Measurements from ENCODE around the gene RPL35. TPM values are rescaled to one million over a fixed set of nuclear protein-coding genes. Genes with fewer than 3 reads are reported as not detected.

Gene RPL35
- total and polyA plus RNA-seq, 3 donors from 2014 or later, result 902 to 1,286 (median 1,119) TPM

DNA sequence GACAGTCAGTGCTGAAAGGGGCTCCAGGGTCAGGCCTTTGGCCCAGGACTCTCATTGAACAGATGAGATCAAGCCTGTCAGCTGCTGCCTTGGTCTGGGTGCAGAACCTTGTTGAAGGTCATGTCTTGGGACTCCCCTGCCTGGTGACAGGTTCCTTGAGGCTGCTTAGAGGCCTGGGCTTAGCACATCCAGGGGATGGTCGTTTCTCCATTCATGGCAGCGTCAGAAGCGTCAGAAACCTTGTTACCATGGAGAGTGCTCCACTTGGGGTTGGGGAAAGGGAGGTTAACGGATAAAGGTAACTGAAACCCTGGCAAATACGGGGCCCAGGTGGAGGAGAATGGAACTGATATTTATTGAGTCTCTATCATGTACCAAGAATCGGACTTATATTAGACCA is 9.0 kb upstream of the RPL35 start:
- H3K4me3 ChIP-seq, result peak overlapping the region; percentile 87 to 99
- peak overlapping the region; percentile 88 to 90 for H3K27ac ChIP-seq
- intact Hi-C loops (cut with DNase I; ENCODE audit: low total_unique reads), result no loop called here
- TF ChIP-seq, protein P1, sequence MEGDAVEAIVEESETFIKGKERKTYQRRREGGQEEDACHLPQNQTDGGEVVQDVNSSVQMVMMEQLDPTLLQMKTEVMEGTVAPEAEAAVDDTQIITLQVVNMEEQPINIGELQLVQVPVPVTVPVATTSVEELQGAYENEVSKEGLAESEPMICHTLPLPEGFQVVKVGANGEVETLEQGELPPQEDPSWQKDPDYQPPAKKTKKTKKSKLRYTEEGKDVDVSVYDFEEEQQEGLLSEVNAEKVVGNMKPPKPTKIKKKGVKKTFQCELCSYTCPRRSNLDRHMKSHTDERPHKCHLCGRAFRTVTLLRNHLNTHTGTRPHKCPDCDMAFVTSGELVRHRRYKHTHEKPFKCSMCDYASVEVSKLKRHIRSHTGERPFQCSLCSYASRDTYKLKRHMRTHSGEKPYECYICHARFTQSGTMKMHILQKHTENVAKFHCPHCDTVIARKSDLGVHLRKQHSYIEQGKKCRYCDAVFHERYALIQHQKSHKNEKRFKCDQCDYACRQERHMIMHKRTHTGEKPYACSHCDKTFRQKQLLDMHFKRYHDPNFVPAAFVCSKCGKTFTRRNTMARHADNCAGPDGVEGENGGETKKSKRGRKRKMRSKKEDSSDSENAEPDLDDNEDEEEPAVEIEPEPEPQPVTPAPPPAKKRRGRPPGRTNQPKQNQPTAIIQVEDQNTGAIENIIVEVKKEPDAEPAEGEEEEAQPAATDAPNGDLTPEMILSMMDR (IDR thresholded peaks at IDR 0.05), result no peak
- TF ChIP-seq POLR2A (IDR thresholded peaks at IDR 0.05), result no peak
- no peaks in the 10 kb centered on the region for H3K36me3 ChIP-seq (ENCODE audit: low read depth, missing control alignments)
- no peaks in the 10 kb centered on the region for H3K27me3 ChIP-seq
- H3K4me1 ChIP-seq, result peaks cover 54% of the 10 kb centered on the region
- H3K9me3 ChIP-seq, result no peaks in the 10 kb centered on the region
- WGBS, 2 donors, result 35 to 49% methylated on average over 6 of the region's 6 CpGs
- DNase-seq, result no peak

DNA sequence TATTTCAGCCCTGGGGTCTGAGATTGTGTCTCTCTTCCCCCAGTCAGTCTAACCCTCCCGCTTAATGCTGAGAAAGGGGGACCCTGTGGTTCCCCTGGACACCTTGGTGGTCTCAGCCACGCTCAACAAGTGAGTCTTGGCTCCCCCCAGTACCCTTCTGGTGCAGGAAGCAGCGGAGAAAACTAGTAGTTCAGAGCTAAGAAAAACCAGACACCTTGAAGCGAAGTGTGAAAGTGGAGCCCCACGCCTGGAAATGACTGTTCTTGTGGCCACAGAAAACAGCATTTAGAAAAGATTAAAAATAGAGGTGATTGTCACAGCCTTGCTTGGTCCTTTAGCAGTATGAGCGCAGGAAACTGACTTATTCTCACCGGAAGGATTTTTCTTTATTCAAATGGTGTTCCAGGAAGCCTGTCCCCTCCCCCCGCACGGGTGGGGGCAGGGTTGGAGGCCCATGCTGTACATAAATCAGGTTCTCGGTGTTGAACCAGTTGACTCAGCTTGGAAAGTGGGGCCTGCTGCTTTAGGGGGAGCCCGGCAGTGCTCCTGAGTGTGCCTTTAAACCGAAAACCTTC is 8.3 kb upstream of the RPL35 start:
- TF ChIP-seq, protein P1 (IDR thresholded peaks at IDR 0.05), result no peak
- no peak for TF ChIP-seq POLR2A (IDR thresholded peaks at IDR 0.05)
- no peaks in the 10 kb centered on the region for H3K36me3 ChIP-seq (ENCODE audit: low read depth, missing control alignments)
- WGBS, 2 donors, result 4 to 5% methylated on average over 12 of the region's 12 CpGs
- H3K4me1 ChIP-seq, result peaks cover 50% of the 10 kb centered on the region
- no peaks in the 10 kb centered on the region for H3K27me3 ChIP-seq
- intact Hi-C loops (cut with DNase I; ENCODE audit: low total_unique reads), result loop anchor here (10.0 kb wide), 1 partner anchor 375 kb away; the partner anchor contains the start of gene HSPA5
- peak overlapping the region; percentile 87 to 99 for H3K4me3 ChIP-seq
- H3K9me3 ChIP-seq, result no peaks in the 10 kb centered on the region
- DNase-seq, result peak; percentile 62
- peak overlapping the region; percentile 88 to 90 for H3K27ac ChIP-seq

DNA sequence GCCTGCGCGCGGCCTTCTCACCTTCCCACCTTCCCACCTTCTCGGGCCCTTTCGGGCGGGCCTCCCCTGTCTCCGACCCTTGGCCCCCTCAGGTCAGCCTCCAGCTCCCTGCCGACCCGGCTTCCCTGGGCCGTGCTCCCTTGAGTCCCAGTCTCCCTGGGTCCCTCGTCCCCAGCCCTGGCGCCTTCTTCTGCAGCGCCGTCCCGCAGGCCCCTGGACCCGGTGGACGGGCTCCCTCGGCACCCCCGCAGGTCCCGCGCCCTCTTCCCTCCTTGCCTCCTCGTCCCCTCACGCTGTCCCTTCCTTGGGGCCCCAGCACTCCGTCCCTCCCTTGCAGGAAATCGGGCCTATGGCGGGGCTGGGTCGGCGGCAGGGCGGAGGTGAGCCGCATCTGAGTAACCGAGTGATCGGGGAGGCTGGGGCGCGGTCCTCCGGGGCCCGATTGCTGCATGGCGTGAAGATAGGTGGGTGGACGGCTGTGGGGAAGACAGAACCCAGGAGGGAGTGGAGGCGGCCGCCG is 7.8 kb upstream of the RPL35 start:
- no peak for DNase-seq
- intact Hi-C loops (cut with DNase I; ENCODE audit: low total_unique reads), result loop anchor here (10.0 kb wide), 1 partner anchor 375 kb away; the partner anchor contains the start of gene HSPA5
- Histone ChIP-seq H3K4me3 (peak overlapping the region; percentile 87 to 99), H3K36me3 (ENCODE audit: low read depth, missing control alignments) (no peaks in the 10 kb centered on the region), H3K9me3 (no peaks in the 10 kb centered on the region), H3K4me1 (peaks cover 45% of the 10 kb centered on the region), H3K27ac (peak overlapping the region; percentile 88 to 90), H3K27me3 (no peaks in the 10 kb centered on the region)
- WGBS, 2 donors, result 0% methylated on average over 9 to 38 of the region's 41 CpGs
- no peak for TF ChIP-seq POLR2A (IDR thresholded peaks at IDR 0.05)
- TF ChIP-seq, protein P1 (IDR thresholded peaks at IDR 0.05), result no peak

DNA sequence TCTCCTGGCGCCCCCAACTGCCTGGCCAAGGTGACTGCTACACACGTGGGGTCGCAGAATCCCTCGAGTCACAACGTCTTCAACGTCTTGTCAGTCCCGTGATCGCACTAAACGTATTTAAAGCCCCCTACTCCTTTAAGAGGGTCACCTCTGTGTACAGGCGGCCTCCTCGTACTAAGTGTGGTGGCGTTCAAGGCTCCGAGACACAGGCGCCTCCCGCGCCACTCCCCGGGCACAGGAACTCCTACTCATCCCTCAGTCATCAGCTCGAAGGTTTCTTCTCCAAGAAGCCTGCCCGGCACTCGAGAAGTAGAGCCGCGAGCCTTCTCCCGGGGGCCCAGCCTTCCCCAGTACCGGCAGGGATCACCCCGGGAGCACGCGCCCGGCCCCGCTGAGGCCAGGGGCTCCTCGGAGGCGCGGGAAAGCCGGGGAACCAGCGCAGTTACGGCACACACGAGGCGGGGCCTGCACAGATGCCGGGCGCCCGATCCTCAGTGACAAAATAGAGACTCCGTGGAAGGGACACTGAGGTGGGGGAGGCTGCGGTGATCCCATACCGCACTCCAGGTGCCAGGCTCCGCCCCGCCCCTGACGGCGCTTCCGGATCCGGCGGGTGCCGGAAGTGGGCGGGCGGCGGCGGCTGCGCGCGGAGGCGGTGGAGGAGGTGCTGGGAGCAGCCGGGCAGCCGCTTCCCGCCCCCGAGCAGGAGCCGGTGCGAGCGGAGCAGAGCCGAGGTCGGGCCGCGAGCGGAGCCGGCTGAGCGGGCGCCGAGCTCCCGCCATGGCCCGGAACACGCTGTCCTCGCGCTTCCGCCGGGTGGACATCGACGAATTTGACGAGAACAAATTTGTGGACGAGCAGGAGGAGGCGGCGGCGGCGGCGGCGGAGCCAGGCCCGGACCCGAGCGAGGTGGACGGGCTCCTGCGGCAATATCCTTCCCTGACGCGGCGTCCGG is 7.0 kb upstream of the RPL35 start:
- H3K27me3 ChIP-seq, result no peaks in the 10 kb centered on the region
- DNase-seq, result peak; percentile 88
- no peaks in the 10 kb centered on the region for H3K36me3 ChIP-seq (ENCODE audit: low read depth, missing control alignments)
- H3K27ac ChIP-seq, result peak overlapping the region; percentile 88 to 90
- WGBS, 2 donors, result 0% methylated on average over 35 to 94 of the region's 101 CpGs
- H3K4me3 ChIP-seq, result peak overlapping the region; percentile 87 to 99
- H3K4me1 ChIP-seq, result peaks cover 40% of the 10 kb centered on the region
- intact Hi-C loops (cut with DNase I; ENCODE audit: low total_unique reads), result loop anchor here (10.0 kb wide), 1 partner anchor 376 kb away; the partner anchor contains the start of gene HSPA5
- no peaks in the 10 kb centered on the region for H3K9me3 ChIP-seq
- TF ChIP-seq, protein P1 (IDR thresholded peaks at IDR 0.05), result no peak
- TF ChIP-seq POLR2A (IDR thresholded peaks at IDR 0.05), result peak; percentile 83

Measured in testis (tissue), 3 donors.